Right lobe of liver (tissue), 6 donors: ENCODE results near the gene OLA1. TPM values are rescaled to one million over a fixed set of nuclear protein-coding genes. Genes with fewer than 3 reads are reported as not detected.

Source experiments
- ATAC-seq, 4 donors: fragments of 200-7000 bp; cut with Tn5 transposase; one replicate each; pipeline ENCODE4 v1.9.1; 2020; ENCODE audit warnings: mild to moderate bottlenecking in 4 of 4, moderate library complexity in 4 of 4
- DNase-seq, 3 donors: peaks; one replicate each; pipeline ENCODE4 v3.0.0-alpha.2; 2020
- H3K27ac ChIP-seq, 3 donors: fragments of 200-600 bp; one replicate each; pipeline ENCODE4 v1.8.0; 2022
- H3K27me3 ChIP-seq, 2 donors: fragments of 200-600 bp; one replicate each; pipeline ENCODE4 v1.8.0; 2022
- H3K36me3 ChIP-seq, 4 donors: fragments of 200-600 bp; sonication (generic) in 1 of 4; one replicate each; pipeline versions ENCODE4 v1.5.1 to v1.8.0; 2017 to 2022; ENCODE audit warnings: control low read depth in 1 of 4
- H3K4me1 ChIP-seq, 4 donors: fragments of 200-600 bp; sonication (generic) in 1 of 4; one replicate each; pipeline versions ENCODE4 v1.5.1 to v1.8.0; 2017 to 2022; ENCODE audit warnings: control low read depth in 1 of 4
- H3K4me3 ChIP-seq, 3 donors: fragments of 200-600 bp; one replicate each; pipeline ENCODE4 v1.8.0; 2022
- H3K9me3 ChIP-seq, 4 donors: fragments of 200-600 bp; sonication (generic) in 1 of 4; one replicate each; pipeline versions ENCODE4 v1.5.1 to v1.8.0; 2017 to 2022; ENCODE audit warnings: control low read depth in 1 of 4
- POLR2A ChIP-seq: fragments of 450-650 bp; IDR thresholded peaks from one replicate; pipeline ENCODE4 v1.6.1; 2017; ENCODE audit warnings: antibody characterized with exemption, mild to moderate bottlenecking
- WGBS: methylation state at CpG from one replicate; pipeline ENCODE4 v1.1.6; 2018; ENCODE audit warnings: low coverage, low lambda C conversion rate; ENCODE audit not compliant: insufficient coverage; ENCODE audit errors: missing lambda C conversion rate; 5-methylcytosine and 5-hydroxymethylcytosine counted together
- intact Hi-C, 2 donors: fragments of 100-400 bp; cut with DNase I; formaldehyde crosslinking; loops; one replicate each; pipeline versions ENCODE4 v1.11.2 to v1.14.1; 2022
- total RNA-seq, 6 experiments: library from RNA; depleted of rRNA in 2 of 6; stranded (reverse); fragments of >200 nt in 2 of 6; fragmentation: NEBNext Ultra II Directional in 3 of 6; extraction: Animal tissue kit (Norgen Biotek cat#: 25700) in 3 of 6; gene quantifications; one replicate each; pipeline versions ENCODE4 v1.1.0 to v1.2.4, GENCODE V29; 2016 to 2023
- TF ChIP-seq, protein P1 (sequence below), 4 donors: fragments of 200-600 bp in 3 of 4; fragments of 450-650 bp in 1 of 4; IDR thresholded peaks; one replicate each; pipeline versions ENCODE4 v1.5.1 to v1.8.0; 2016 to 2022; ENCODE audit warnings: antibody characterized with exemption in 4 of 4, mild to moderate bottlenecking in 2 of 4
- donor health status: DM: no; HTN: yes; CAD: no.
- donor health status: DM: no; HTN: no; CAD: no.
- donor health status: DM: no; HTN: no; CAD: no.
- donor health status: DM: no; HTN: yes; CAD: no.
- donor health status: DM: no; HTN: yes; CAD: no.

Gene OLA1
- total RNA-seq, 6 experiments from 2014 or later: 22.2 to 60.8 (median 38.6) TPM

DNA sequence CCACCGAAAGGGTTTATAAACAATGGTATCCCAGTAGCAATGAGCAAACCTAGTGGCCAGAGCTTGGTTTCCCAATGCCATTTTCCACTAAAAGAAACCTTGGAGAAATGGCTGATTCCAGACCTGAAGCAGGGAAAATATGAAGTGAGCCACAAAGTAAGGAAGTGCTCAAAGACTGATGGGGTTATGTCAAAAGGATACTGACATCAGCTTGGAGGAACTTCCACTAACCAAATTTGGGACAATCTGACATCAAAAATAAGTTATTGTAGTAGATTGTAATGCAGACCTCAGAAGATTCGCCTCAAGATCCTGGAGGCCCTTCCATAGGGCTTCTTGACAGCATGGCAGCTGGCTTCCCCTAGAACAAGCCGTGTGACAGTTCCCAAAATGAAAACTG, 203.8 kb downstream of the OLA1 start:
- Histone ChIP-seq H3K27me3 (no peaks in the 10 kb centered on the region), H3K4me1 (peaks cover 0 to 1% (median 0%) of the 10 kb centered on the region in 4 donors), H3K36me3 (no peaks in the 10 kb centered on the region), H3K27ac (no peak overlapping the region), H3K9me3 (no peaks in the 10 kb centered on the region), H3K4me3 (no peak overlapping the region)
- WGBS: 80% methylated on average over 3 of the region's 3 CpGs
- TF ChIP-seq, protein P1, sequence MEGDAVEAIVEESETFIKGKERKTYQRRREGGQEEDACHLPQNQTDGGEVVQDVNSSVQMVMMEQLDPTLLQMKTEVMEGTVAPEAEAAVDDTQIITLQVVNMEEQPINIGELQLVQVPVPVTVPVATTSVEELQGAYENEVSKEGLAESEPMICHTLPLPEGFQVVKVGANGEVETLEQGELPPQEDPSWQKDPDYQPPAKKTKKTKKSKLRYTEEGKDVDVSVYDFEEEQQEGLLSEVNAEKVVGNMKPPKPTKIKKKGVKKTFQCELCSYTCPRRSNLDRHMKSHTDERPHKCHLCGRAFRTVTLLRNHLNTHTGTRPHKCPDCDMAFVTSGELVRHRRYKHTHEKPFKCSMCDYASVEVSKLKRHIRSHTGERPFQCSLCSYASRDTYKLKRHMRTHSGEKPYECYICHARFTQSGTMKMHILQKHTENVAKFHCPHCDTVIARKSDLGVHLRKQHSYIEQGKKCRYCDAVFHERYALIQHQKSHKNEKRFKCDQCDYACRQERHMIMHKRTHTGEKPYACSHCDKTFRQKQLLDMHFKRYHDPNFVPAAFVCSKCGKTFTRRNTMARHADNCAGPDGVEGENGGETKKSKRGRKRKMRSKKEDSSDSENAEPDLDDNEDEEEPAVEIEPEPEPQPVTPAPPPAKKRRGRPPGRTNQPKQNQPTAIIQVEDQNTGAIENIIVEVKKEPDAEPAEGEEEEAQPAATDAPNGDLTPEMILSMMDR (IDR thresholded peaks at IDR 0.05): no peak
- intact Hi-C loops: no loop called here
- DNase-seq (no peak), ATAC-seq (no peak)

DNA sequence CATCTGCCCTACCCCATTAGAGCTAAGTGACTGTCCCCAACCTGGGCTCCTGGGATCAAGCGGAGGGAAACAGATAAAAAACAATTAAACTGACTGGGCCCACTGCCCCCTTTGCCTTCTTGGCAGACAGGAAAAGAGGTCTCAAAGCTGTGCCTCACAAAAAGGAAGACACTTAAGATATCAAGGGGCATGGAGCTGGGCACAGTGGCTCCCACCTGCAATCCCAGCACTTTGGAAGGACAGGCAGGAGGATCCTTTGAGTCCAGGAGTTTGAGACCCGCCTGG, 208.0 kb downstream of the OLA1 start:
- Histone ChIP-seq H3K27me3 (no peaks in the 10 kb centered on the region), H3K4me1 (peaks cover 0 to 3% (median 0%) of the 10 kb centered on the region in 4 donors), H3K27ac (no peak overlapping the region), H3K36me3 (no peaks in the 10 kb centered on the region), H3K9me3 (no peaks in the 10 kb centered on the region), H3K4me3 (no peak overlapping the region)
- 38% methylated on average over 1 of the region's 2 CpGs for WGBS
- intact Hi-C loops: no loop called here
- no peak for DNase-seq
- TF ChIP-seq, protein P1 (IDR thresholded peaks at IDR 0.05): no peak
- no peak for TF ChIP-seq POLR2A
- no peak for ATAC-seq

DNA sequence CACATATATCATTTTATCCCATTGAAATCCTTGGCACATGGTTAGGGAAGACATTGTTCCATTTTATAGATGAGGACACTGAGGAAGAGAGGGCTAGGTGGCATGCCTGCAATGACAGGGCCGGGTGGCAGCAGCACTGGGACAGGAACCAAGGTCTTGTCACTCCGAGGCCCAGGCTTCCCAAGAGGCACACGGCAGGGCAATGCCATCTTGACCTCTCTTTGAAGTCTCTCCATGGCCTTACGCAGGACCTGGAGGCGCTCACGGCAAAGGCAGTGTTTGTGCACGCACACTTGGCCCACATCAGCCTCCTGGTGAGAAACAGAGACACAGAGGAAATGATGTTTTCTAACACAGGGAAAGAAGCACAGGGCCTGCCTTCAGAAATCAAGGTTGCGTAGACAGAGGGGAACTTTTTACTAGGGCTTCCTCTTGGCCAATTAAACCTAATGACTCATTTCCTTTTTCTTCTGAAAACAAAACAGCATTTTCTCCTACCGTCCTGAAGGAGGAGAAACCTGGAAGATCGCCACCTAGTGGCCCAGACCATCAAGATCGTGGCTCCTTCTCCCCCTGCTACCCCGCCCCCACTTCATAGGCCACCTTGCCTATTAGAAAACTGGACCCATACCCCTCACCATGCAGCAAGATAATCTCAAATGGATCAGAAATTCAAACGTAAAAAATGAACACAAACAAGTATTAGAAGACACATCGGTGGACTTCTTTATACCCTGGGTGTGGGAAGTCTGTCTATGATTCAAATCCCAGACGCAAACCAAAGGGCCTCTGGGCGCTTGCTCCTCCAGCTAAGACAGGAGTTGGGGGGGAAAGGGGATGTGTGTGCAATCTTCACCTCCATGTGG, 208.5 kb downstream of the OLA1 start:
- WGBS: 24% methylated on average over 16 of the region's 16 CpGs
- DNase-seq: peak; percentile 84 to 86 (median 84)
- H3K4me3 ChIP-seq: peak overlapping the region in 2 of 3 donors; percentile 21 to 32
- ATAC-seq: peak; percentile 92 to 96 (median 93)
- H3K9me3 ChIP-seq: no peaks in the 10 kb centered on the region
- TF ChIP-seq, protein P1 (IDR thresholded peaks at IDR 0.05): peak; percentile 77 to 89 (median 87)
- no peak for TF ChIP-seq POLR2A
- H3K27me3 ChIP-seq: no peaks in the 10 kb centered on the region
- H3K36me3 ChIP-seq: no peaks in the 10 kb centered on the region
- intact Hi-C loops: no loop called here
- H3K4me1 ChIP-seq: peaks cover 0 to 3% (median 0%) of the 10 kb centered on the region in 4 donors
- peak overlapping the region; percentile 43 to 81 (median 67) for H3K27ac ChIP-seq

DNA sequence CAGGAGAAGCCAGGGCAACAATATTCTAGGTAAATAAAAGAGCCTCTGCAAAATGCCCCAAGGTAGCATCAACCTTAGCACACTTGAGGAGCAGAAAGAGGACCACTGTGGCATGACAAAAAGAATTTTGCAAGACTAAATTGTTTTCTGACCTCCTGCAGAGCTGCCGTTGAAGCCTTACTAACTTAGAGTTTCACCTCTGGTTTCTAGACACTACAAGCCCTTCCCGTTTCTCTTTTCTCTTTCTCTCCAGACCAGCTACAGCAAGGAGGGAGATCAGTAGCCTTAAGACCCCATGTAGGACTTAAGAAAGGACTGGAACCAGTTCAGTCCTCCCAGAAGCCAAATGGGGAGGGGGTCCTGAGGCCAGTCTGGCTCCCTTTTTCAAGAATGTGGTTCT, 209.9 kb downstream of the OLA1 start:
- 59% methylated on average over 2 of the region's 2 CpGs for WGBS
- TF ChIP-seq, protein P1 (IDR thresholded peaks at IDR 0.05): no peak
- ATAC-seq: no peak

More for the DNA sequence above, 209.9 kb downstream of the OLA1 start:
- Histone ChIP-seq H3K27ac (peak overlapping the region in 1 of 3 donors; percentile 81), H3K36me3 (no peaks in the 10 kb centered on the region), H3K27me3 (no peaks in the 10 kb centered on the region), H3K4me1 (peaks cover 0 to 3% (median 0%) of the 10 kb centered on the region in 4 donors), H3K9me3 (no peaks in the 10 kb centered on the region), H3K4me3 (no peak overlapping the region)
- intact Hi-C loops: no loop called here
- DNase-seq: no peak
